PC-9 (cell line): Measurements from ENCODE around the gene TMEM135. TPM values are rescaled to one million over a fixed set of nuclear protein-coding genes. Genes with fewer than 3 reads are reported as not detected.

Experiments used
- BruUV-seq: library from RNA; stranded (reverse); fragments of 400-500 nt; replicated peaks from 2 replicates; lab custom pipeline; 2021; lab: Mats Ljungman, UMichigan
- CTCF ChIA-PET: fragments of 300-600 bp; sonication (Branson Sonifier 250); formaldehyde crosslinking; loops from one replicate; lab custom pipeline; 2022; ENCODE audit warnings: antibody characterized with exemption; lab: Charles Lee
- POLR2A ChIA-PET: fragments of 300-600 bp; sonication (Branson Sonifier 250); formaldehyde crosslinking; loops from one replicate; lab custom pipeline; 2022; ENCODE audit warnings: antibody characterized with exemption; ENCODE audit not compliant: unreplicated experiment; lab: Charles Lee
- DNase-seq, 2 experiments: peaks; one replicate each; pipeline versions ENCODE4 v3.0.0 to v3.0.0-alpha.2; 2015 to 2022; ENCODE audit warnings: mixed read lengths in 1 of 2
- H2AFZ ChIP-seq: fragments of 200-600 bp; sonication (generic); 2 replicates; pipeline ENCODE4 v1.8.1; 2017; ENCODE audit warnings: antibody characterized with exemption
- H3F3A ChIP-seq: fragments of 200-600 bp; sonication (generic); 2 replicates; pipeline ENCODE4 v1.8.1; 2017; ENCODE audit warnings: antibody characterized with exemption, mild to moderate bottlenecking, low read depth; ENCODE audit not compliant: insufficient read depth
- H3K27ac ChIP-seq: fragments of 200-600 bp; sonication (generic); 2 replicates; pipeline ENCODE4 v1.6.1; 2016; ENCODE audit warnings: mixed run types
- H3K27me3 ChIP-seq: fragments of 200-600 bp; sonication (generic); 2 replicates; pipeline ENCODE4 v1.6.1; 2016; ENCODE audit warnings: low read depth, mixed run types; ENCODE audit not compliant: insufficient read depth
- H3K36me3 ChIP-seq: fragments of 200-600 bp; sonication (generic); 2 replicates; pipeline ENCODE4 v1.6.1; 2016; ENCODE audit warnings: low read depth, mixed run types
- H3K4me1 ChIP-seq: fragments of 200-600 bp; sonication (generic); replicated peaks from 2 replicates; pipeline ENCODE4 v1.6.1; 2016; ENCODE audit warnings: mixed run types; ENCODE audit not compliant: insufficient read depth
- H3K4me2 ChIP-seq: fragments of 200-600 bp; sonication (generic); 2 replicates; pipeline ENCODE4 v1.6.1; 2017; ENCODE audit warnings: mixed run types
- H3K4me3 ChIP-seq: fragments of 200-600 bp; sonication (generic); 2 replicates; pipeline ENCODE4 v1.6.1; 2016; ENCODE audit warnings: mixed run types
- H3K79me2 ChIP-seq: fragments of 200-600 bp; sonication (generic); 2 replicates; pipeline ENCODE4 v1.6.1; 2017; ENCODE audit warnings: low read depth, mixed run types
- H3K9me2 ChIP-seq: fragments of 200-600 bp; sonication (generic); 2 replicates; pipeline ENCODE4 v1.8.1; 2017; ENCODE audit warnings: mild to moderate bottlenecking; ENCODE audit not compliant: insufficient read depth
- H3K9me3 ChIP-seq: fragments of 200-600 bp; sonication (generic); 2 replicates; pipeline ENCODE4 v1.8.1; 2016; ENCODE audit warnings: low read depth; ENCODE audit not compliant: insufficient read depth
- H4K20me1 ChIP-seq: fragments of 200-600 bp; sonication (generic); 2 replicates; pipeline ENCODE4 v1.8.1; 2017; ENCODE audit not compliant: insufficient read depth
- EZH2 ChIP-seq: fragments of 200-600 bp; sonication (generic); IDR thresholded peaks from 2 replicates; pipeline ENCODE4 v1.8.0; 2017; ENCODE audit warnings: antibody characterized with exemption, low read depth
- intact Hi-C: fragments of 100-400 bp; cut with micrococcal nuclease; formaldehyde crosslinking; loops from one replicate; pipeline ENCODE4 v1.10.0; 2022; ENCODE audit not compliant: unreplicated experiment
- total RNA-seq: library from RNA; stranded (reverse); gene quantifications from 2 replicates; pipeline ENCODE4 v1.2.3, GENCODE V29; 2021
- TF ChIP-seq, protein P1 (sequence below): fragments of 200-600 bp; sonication (generic); conservative IDR thresholded peaks from 2 replicates; pipeline ENCODE4 v1.6.1; 2017; ENCODE audit warnings: mixed run types, antibody characterized with exemption, mild to moderate bottlenecking, moderate library complexity

The TMEM135 gene
- total RNA-seq, 1 experiment from 2014 or later, result 42.0 TPM

GRCh38 chr11:87179621-87180020 lies 141.9 kb downstream of the TMEM135 start:
- ChIA-PET CTCF (no interaction called here), POLR2A (no interaction called here)
- Histone ChIP-seq H4K20me1 (no peaks in the 10 kb centered on the region), H2AFZ (no peak overlapping the region), H3K27me3 (no peaks in the 10 kb centered on the region), H3K9me2 (no peaks in the 10 kb centered on the region), H3K9me3 (0 out of 2 replicates have a peak, but pooled peaks cover 4% of the 10 kb centered on the region), H3K4me2 (no peak overlapping the region), H3K36me3 (0 out of 2 replicates have a peak, but pooled peaks cover 6% of the 10 kb centered on the region), H3K79me2 (no peaks in the 10 kb centered on the region), H3K4me3 (no peak overlapping the region), H3F3A (no peaks in the 10 kb centered on the region), H3K27ac (no peak overlapping the region), H3K4me1 (peaks cover 15% of the 10 kb centered on the region)
- no TSS peak for BruUV-seq
- no peak for TF ChIP-seq EZH2
- TF ChIP-seq, protein P1, sequence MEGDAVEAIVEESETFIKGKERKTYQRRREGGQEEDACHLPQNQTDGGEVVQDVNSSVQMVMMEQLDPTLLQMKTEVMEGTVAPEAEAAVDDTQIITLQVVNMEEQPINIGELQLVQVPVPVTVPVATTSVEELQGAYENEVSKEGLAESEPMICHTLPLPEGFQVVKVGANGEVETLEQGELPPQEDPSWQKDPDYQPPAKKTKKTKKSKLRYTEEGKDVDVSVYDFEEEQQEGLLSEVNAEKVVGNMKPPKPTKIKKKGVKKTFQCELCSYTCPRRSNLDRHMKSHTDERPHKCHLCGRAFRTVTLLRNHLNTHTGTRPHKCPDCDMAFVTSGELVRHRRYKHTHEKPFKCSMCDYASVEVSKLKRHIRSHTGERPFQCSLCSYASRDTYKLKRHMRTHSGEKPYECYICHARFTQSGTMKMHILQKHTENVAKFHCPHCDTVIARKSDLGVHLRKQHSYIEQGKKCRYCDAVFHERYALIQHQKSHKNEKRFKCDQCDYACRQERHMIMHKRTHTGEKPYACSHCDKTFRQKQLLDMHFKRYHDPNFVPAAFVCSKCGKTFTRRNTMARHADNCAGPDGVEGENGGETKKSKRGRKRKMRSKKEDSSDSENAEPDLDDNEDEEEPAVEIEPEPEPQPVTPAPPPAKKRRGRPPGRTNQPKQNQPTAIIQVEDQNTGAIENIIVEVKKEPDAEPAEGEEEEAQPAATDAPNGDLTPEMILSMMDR, result no peak
- DNase-seq, result no peak
- intact Hi-C loops, result no loop called here

GRCh38 chr11:87180742-87181141 lies 143.0 kb downstream of the TMEM135 start:
- no peak overlapping the region for H2AFZ ChIP-seq
- H3K27ac ChIP-seq, result no peak overlapping the region
- 0 out of 2 replicates have a peak, but pooled peaks cover 6% of the 10 kb centered on the region for H3K36me3 ChIP-seq
- POLR2A ChIA-PET, result no interaction called here
- BruUV-seq, result no TSS peak
- intact Hi-C loops, result no loop called here
- H3K9me3 ChIP-seq, result 0 out of 2 replicates have a peak, but pooled peaks cover 4% of the 10 kb centered on the region
- no peaks in the 10 kb centered on the region for H3K9me2 ChIP-seq
- H3K4me3 ChIP-seq, result no peak overlapping the region
- no peaks in the 10 kb centered on the region for H4K20me1 ChIP-seq
- no peaks in the 10 kb centered on the region for H3F3A ChIP-seq
- H3K27me3 ChIP-seq, result no peaks in the 10 kb centered on the region
- no peak overlapping the region for H3K4me2 ChIP-seq
- TF ChIP-seq, protein P1, result no peak
- no peak for TF ChIP-seq EZH2
- peaks cover 7% of the 10 kb centered on the region for H3K4me1 ChIP-seq
- CTCF ChIA-PET, result no interaction called here
- no peak for DNase-seq
- H3K79me2 ChIP-seq, result no peaks in the 10 kb centered on the region

DNA sequence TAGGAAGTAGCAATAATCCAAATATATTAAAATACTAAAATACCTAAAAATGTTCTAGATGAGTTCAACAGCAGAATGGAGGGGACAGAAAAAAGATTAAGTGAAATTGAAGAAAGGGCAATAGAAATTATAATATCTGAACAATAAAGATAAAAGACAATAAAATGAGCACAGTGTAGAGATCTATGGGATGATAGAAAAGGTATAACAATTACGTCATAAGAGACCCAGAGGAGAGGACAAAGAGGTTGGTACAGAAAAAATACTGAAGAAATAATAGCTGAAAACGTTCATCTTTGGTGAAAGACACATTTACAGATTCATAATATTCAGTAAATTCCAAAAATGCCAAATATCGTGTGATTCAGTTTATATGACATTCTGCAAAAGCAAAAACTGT lies 143.4 kb downstream of the TMEM135 start:
- H3K4me2 ChIP-seq, result no peak overlapping the region
- intact Hi-C loops, result no loop called here
- H3K4me1 ChIP-seq, result peaks cover 3% of the 10 kb centered on the region; the same call in 1 of the 2 replicates
- H3K9me2 ChIP-seq, result no peaks in the 10 kb centered on the region
- H3F3A ChIP-seq, result no peaks in the 10 kb centered on the region
- no peak overlapping the region for H2AFZ ChIP-seq
- 0 out of 2 replicates have a peak, but pooled peaks cover 8% of the 10 kb centered on the region for H3K36me3 ChIP-seq
- H4K20me1 ChIP-seq, result no peaks in the 10 kb centered on the region
- TF ChIP-seq, protein P1, result no peak
- TF ChIP-seq EZH2, result no peak
- no peak overlapping the region for H3K4me3 ChIP-seq
- ChIA-PET CTCF (no interaction called here), POLR2A (no interaction called here)
- no peak for DNase-seq
- H3K9me3 ChIP-seq, result 0 out of 2 replicates have a peak, but pooled peaks cover 4% of the 10 kb centered on the region
- BruUV-seq, result no TSS peak
- no peak overlapping the region for H3K27ac ChIP-seq
- H3K27me3 ChIP-seq, result no peaks in the 10 kb centered on the region
- H3K79me2 ChIP-seq, result no peaks in the 10 kb centered on the region
